Central memory CD4-positive, alpha-beta T cell (primary cell): ENCODE data around the gene COPE.

Experiments used
- DNase-seq: peaks from one replicate; pipeline ENCODE4 v3.0.0; 2022

Gene COPE

GRCh38 chr19:18865106-18865972, 53.8 kb downstream of the COPE start:
- DNase-seq: no peak

DNA sequence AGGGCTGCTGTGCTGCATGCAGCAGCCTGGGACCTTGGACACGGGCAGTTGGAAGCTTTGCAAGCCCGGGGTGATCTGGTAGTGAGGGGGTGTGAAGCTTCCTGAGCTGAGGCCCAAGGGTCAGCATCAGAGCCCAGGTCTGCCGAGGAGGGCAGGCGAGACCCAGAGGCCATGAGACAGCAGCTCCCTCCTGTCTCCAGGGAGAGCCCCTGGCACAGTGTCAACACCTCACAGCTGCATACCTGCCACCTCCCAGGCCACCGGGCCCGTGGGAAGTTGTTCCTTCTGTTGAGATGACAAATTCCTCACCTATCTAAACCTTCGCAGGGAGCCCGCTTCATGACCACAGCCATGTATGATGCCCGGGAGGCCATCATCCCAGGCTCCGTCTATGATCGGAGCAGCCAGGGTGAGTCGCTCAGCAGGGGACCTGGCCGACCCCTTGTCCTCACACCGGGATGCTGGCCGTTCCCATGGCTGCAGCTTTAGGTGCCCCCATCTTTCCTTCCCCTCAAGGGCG, 55.3 kb downstream of the COPE start:
- no peak for DNase-seq

DNA sequence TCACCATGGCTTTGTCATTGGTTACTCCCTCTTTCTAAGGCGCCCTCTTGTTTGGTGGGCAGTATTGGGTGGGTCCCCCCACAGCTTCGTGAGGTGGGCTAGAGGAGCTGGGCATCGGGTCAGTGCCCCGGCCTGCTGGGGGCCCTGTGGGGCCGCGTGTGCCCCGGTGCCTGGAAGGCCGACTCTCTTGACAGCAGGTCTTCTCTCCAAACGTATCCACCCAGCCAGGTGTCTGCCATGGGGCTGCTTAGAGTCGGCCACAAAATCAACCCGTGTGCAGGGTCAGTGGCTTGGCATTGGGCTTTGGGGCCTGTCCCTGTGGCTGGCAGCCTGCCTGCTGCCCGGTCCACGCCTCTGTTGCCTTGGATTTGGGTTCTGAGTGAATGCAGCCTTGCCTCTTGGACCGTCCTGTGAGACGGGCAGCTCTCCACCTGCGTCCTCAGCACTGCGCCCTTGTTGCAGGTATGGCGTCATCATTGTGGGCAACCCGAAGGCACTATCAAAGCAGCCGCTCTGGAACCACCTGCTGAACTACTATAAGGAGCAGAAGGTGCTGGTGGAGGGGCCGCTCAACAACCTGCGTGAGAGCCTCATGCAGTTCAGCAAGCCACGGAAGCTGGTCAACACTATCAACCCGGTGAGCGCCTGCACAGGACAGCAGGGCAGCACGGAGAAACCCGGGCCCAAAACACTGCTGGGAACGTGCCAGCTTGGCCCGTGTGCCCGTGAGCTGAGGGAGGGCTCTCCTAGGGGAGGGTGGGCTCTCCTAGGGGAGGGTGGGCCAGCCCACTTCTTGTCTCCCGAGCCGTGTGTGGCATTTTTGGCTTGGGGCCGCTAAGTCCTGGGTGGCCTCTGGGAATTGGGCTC, 56.0 kb downstream of the COPE start:
- no peak for DNase-seq

GRCh38 chr19:18861917-18862316, 57.3 kb downstream of the COPE start:
- DNase-seq: no peak

GRCh38 chr19:18861235-18861634, 58.0 kb downstream of the COPE start:
- no peak for DNase-seq

- DNase-seq: no peak
These were observed 58.5 kb downstream of the COPE start for GRCh38 chr19:18860725-18861124.

DNA sequence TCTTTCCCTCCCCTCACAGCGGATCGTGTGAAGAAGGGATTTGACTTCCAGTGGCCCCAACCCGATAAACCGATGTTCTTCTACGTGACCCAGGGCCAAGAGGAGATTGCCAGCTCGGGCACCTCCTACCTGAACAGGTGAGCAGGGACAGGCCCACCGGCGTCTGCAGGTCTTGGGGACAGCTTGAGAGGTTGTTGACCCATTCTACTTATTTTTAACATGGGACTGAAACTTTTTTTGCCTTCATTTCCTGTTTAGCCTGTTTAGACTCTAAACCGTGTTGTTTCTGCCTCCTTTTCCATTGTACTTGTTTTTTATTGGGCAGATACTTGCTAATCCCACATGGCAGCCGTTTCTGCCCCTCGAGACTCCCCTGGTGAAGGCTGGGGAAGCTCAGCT, 58.9 kb downstream of the COPE start:
- DNase-seq: no peak

GRCh38 chr19:18859676-18860301, 59.4 kb downstream of the COPE start:
- DNase-seq: no peak

DNA sequence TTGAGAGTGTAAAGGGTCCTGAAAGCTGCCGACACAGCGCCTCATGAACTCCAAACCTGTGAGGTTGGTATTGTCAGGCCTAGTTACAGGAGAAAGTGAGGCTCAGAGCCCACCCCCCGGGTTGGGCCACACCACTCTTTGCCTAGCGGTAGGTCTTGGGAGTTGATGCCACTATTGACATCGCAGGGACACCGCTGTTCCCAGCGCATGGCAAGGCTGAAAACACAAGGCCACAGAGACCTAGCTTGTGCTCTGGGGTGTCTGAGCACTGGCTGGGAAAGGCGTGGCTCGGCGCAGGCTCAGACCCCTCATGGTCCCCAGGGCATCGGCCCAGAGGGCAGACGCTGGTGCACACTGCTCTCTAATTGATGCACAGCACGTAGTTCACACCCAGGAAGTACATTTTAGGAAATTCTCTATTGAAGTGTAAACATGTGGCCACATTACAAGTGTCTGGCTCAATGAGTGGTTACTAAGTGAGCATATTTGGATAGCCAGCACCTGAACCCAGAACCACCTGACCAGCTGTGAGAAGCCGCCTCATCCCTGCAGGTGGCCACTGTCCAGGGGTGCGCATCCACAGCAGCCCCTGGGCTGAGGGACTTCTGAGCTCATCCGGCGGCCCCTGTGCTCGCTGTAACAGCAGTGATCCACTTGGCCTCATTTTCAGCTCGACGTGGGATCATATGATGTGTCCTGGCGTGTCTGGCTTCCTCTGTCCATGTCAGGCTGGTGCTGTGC, 60.1 kb downstream of the COPE start:
- no peak for DNase-seq

DNA sequence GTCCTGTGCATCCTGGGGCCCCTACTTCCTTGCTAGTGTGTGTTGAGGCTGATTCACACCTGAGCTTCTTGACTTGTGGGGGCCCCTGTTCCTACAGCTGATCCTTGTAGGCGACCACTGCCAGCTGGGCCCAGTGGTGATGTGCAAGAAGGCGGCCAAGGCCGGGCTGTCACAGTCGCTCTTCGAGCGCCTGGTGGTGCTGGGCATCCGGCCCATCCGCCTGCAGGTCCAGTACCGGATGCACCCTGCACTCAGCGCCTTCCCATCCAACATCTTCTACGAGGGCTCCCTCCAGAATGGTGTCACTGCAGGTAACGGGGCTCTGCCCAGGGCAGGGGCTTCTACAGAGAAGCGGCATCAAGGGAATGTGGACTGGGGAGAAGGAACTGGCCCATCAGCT, 62.0 kb downstream of the COPE start:
- DNase-seq: no peak

DNA sequence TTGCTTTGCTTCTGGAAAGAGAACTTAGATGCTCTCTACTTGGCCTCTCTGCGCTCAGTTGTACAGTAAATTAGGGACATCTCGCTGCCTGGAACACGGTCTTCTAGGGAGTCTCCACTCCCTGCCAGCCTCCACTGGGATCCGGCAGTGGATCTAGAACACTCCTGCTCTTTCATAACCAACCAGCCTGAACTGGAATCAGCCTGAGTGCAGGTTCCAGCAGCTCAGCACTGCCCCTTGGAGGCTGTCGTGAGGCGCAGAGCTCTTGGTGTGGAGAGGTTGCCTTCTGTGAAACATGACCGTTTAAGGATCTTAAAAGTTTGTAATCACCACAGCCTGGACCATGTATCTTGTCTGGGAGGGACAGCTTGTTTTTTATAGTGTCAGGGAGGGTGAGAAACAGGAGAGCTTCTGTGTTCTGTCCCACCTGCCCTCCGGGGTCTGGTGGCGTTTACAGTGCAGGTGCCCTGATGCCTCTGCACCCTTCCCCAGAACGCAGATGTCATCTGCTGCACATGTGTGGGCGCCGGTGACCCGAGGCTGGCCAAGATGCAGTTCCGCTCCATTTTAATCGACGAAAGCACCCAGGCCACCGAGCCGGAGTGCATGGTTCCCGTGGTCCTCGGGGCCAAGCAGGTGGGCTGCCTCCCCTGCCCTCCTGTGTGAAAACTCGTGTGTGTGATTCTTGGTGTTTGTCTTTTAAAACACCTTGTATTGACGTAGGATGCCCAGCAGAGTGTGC, 62.6 kb downstream of the COPE start:
- no peak for DNase-seq

DNA sequence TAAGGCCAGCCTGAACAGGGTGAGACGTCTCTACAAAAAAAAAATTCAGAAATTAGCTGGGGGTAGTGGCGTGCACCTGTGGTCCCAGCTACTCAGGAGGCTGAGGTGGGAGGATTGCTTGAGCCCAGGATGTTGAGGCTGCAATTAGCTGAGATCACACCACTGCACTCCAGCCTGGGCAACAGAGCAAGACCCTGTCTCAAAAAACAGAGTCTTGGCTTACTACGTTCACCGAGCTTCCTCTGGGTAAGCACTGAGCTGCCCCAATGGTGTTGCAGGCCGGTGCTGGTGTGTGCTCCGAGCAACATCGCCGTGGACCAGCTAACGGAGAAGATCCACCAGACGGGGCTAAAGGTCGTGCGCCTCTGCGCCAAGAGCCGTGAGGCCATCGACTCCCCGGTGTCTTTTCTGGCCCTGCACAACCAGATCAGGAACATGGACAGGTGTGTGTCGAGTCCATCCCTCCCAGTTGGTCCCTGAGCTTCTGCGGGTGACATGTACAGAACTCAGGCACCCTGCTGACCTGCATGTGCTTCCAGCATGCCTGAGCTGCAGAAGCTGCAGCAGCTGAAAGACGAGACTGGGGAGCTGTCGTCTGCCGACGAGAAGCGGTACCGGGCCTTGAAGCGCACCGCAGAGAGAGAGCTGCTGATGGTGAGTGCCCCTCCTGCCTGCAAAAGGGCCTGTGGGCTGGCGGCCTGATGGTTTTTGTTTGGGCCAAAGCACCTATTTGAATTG, 63.4 kb downstream of the COPE start:
- no peak for DNase-seq

DNA sequence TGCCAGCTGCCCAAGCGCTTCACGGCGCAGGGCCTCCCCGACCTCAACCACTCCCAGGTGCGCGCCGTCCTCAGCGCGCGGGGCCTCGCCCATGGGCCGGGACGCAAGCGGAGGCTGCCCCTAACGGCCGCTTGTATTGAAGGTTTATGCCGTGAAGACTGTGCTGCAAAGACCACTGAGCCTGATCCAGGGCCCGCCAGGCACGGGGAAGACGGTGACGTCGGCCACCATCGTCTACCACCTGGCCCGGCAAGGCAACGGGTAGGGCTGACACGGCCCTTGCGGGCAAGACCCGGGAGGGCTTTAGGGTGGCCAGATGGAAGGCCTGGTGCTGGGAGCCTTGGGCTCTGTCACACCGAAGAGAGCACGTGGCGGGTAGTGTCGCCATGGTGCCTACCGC, 64.2 kb downstream of the COPE start:
- no peak for DNase-seq

DNA sequence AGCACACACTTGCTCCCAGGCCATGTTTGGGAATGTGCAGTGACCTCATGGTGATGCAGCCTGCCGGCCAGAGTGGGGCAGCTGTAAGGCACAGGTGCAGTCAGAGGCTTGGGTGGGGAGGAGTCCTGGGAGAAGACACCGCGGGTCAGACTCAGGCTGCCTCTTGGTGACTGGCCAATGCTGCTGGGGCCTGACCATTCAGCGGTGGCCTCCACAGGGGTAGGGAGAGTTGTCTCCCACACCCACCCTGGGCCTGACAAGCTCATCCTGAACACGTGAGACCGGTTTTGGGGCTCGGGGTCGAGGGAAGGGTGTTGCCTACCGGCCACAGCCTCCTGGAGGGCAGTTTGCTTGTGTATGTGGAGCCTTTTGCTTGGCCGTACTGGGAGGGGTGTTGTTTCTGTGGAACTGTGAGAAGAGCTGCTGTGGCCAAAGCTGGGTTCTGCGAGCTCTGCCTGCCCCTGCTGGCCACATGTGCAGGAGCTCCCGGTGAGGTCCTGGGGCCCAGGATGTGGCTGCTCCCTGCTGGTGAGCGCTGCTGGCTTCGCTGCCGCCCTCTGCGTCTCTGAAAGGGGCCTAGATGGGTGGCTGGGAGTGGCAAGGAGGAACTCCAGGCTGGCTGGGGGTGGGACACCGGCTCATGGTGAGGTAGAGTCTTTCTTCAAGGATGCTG, 65.3 kb downstream of the COPE start:
- no peak for DNase-seq

DNA sequence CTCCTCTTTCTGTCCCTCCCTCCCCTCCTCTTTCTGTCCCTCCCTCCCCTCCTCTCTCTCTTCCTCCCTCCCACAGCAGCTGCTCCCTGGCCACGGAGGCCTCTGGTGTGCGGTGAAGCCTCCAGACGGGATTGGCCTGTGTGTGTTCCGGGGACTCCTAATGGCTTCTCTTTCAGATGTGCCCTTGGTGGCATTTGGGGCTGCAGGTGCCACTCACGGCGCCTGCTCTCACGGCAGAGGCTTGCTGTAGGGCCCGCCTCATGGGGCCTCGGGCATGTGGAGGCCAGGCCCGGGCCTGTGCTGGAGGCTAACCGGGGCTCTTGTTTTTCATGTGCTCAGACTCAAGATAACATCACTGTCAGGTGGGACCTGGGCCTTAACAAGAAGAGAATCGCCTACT, 66.5 kb downstream of the COPE start:
- DNase-seq: no peak

DNA sequence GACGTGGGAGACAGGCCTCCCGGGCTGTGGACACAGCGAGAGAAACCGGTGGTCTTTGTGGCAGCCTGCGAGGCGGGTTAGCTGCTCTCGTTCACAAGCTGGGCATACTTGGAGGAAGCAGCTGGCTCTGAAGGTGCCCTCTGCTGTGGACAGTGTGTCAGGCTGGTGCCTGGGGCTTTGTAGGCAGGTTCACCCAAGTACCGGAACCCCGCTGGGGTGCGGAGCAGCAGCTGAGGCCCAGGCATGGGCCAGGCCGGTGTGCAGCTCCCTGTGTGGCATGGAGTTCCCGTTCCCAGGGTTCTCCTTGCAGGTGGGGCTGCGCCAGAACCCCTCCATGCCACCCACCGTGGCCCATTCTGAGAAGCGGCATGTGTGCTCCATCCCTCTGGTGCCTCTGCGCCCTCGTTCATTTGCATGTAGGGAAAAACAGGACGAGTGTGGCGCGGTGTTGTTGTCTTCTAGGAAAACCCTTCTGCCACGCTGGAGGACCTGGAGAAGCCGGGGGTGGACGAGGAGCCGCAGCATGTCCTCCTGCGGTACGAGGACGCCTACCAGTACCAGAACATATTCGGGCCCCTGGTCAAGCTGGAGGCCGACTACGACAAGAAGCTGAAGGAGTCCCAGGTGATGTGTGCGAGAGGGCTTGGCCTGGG, 67.4 kb downstream of the COPE start:
- DNase-seq: no peak

DNA sequence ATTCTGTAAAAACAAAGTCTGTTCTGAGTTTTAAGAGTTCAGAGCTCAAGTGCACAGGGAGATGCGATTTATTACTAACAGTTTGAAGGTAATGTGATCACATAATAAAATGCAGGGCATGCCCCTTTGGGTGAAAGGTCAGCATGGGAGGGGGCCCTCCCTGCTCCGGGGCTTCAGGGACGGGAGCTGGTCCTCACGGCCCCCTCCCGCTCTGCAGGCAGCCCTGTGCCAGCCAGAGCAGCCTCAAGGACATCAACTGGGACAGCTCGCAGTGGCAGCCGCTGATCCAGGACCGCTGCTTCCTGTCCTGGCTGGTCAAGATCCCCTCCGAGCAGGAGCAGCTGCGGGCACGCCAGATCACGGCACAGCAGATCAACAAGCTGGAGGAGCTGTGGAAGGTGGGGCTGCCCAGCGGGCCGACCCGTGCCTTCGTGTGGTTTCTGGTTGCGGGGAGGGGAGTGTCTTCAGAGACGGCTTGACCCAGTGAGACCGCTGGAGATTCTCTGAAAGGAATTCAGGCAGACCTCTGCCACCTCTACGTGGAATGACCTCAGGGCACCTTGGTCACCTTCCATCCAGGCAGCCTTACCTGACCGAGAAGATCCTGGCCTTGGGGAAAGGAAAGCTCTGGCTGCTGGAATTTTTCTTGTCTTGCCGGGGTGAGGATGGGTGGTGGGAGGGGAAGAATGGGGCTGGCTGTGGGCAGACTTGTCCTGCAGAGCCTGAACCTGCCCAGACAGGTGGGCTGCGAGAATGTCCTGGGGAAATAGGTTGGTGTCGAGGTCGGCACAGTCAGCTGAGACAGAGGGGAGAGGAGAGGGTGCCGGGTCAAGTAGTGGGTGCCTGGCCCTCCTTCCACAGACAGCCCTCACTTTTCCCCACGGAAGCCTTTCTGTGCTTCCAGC, 68.5 kb downstream of the COPE start:
- DNase-seq: no peak

DNA sequence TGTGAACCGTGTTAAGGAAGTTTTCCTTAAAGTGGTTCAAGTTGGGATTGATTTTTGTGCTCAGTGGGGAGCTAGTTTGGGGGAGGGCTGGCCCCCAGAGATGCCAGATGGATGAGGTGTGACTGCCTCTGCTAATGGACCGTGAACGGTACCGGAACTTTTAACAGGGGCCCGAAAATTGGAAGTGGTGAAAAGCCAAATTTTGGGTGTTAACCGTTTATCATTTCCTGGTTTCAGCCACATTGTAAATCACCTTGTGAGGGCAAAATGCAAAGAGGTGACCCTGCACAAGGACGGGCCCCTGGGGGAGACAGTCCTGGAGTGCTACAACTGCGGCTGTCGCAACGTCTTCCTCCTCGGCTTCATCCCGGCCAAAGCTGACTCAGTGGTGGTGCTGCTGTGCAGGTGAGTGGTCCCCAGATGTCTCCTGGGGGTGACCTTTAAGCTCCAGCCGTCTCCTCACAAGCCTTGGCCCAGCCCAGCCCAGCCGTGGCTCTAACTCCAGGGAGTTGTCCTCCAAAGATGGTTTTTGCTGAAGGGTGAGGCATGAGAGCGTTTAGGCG, 69.3 kb downstream of the COPE start:
- no peak for DNase-seq
